Tibial nerve (tissue), 4 donors: ENCODE data around the gene ELP5. TPM values are rescaled to one million over a fixed set of nuclear protein-coding genes. Genes with fewer than 3 reads are reported as not detected.

Experiments used
- DNase-seq, 2 donors: peaks; one replicate each; pipeline ENCODE4 v3.0.0-alpha.2; 2019; ENCODE audit warnings: low spot score in 2 of 2
- H3K27ac ChIP-seq, 4 donors: fragments of 200-600 bp; sonication (generic) in 3 of 4; one replicate each; pipeline ENCODE4 v1.5.1; 2017 to 2019; ENCODE audit warnings: mild to moderate bottlenecking in 1 of 4
- H3K27me3 ChIP-seq, 2 donors: fragments of 200-600 bp; sonication (generic) in 1 of 2; one replicate each; pipeline versions ENCODE4 v1.5.1 to v1.6.0; 2017 to 2019
- H3K36me3 ChIP-seq, 3 donors: fragments of 200-600 bp; sonication (generic); one replicate each; pipeline ENCODE4 v1.5.1; 2018 to 2019
- H3K4me1 ChIP-seq, 4 donors: fragments of 200-600 bp; sonication (generic) in 3 of 4; one replicate each; pipeline ENCODE4 v1.5.1; 2017 to 2019
- H3K4me3 ChIP-seq, 4 donors: fragments of 200-600 bp; sonication (generic) in 3 of 4; one replicate each; pipeline ENCODE4 v1.5.1; 2017 to 2019; ENCODE audit warnings: mild to moderate bottlenecking in 1 of 4, moderate library complexity in 1 of 4
- H3K9me3 ChIP-seq, 4 donors: fragments of 200-600 bp; sonication (generic) in 3 of 4; one replicate each; pipeline ENCODE4 v1.5.1; 2017 to 2019
- EP300 ChIP-seq, 2 donors: sonication (generic); formaldehyde crosslinking; IDR thresholded peaks; one replicate each; pipeline ENCODE4 v1.6.1; 2017; ENCODE audit warnings: antibody characterized with exemption in 2 of 2, mild to moderate bottlenecking in 1 of 2
- POLR2A ChIP-seq, 2 donors: fragments of 450-650 bp; IDR thresholded peaks; one replicate each; pipeline ENCODE4 v1.6.1; 2017; ENCODE audit warnings: antibody characterized with exemption in 2 of 2, mild to moderate bottlenecking in 2 of 2, moderate library complexity in 2 of 2
- WGBS, 2 donors: methylation state at CpG; one replicate each; pipeline ENCODE4 v1.1.5; 2018; 5-methylcytosine and 5-hydroxymethylcytosine counted together
- total RNA-seq, 4 donors: library from RNA; depleted of rRNA; stranded (reverse); fragments of >200 nt; gene quantifications; one replicate each; pipeline ENCODE4 v1.1.0, GENCODE V29; 2016
- TF ChIP-seq, protein P1 (sequence below), 5 experiments: fragments of 200-600 bp in 3 of 5; fragments of 450-650 bp in 2 of 5; sonication (generic) in 3 of 5; IDR thresholded peaks; one replicate each; pipeline ENCODE4 v1.5.1; 2016 to 2019; ENCODE audit warnings: antibody characterized with exemption in 5 of 5, mild to moderate bottlenecking in 3 of 5, moderate library complexity in 2 of 5

The ELP5 gene
- total RNA-seq, 4 donors from 2014 or later = 21.9 to 28.7 (median 25.0) TPM

DNA sequence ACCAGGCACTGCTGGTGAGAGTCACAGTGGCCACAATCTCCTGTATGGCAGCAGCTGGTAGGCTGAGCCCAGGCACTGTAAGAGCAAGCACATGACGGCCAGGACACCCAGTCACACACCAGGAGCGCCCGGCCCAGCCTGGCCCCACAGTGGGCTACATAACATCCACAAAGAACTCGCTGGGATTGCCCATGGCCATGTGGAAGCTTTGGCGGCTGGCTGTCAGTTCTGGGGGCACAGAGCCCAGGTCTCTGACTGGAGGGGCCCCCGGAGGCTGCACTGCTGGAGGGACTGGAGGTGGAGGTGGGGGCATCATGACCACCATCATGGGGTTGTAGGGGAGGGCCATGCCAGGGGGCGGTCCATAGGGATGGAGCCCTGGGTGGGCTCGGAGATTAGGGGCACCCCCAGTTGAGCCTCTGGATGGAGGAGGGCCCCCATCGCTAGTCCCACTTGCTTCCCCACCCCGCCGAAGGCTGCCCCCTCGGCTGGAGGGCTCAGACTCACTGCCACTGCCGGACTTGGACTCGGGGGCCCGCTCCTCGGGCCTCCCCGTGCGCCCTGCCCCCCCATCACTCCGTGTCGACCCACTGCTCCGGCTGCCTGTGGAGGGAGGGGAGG is 26.2 kb upstream of the ELP5 start:
- Histone ChIP-seq H3K4me1 (peaks cover 0 to 14% (median 7%) of the 10 kb centered on the region in 4 donors), H3K36me3 (peaks cover 6 to 93% (median 32%) of the 10 kb centered on the region in 3 donors), H3K9me3 (no peaks in the 10 kb centered on the region), H3K27me3 (no peaks in the 10 kb centered on the region), H3K4me3 (no peak overlapping the region), H3K27ac (peak overlapping the region in 1 of 4 donors; percentile 55)
- TF ChIP-seq EP300 (IDR thresholded peaks at IDR 0.05) (no peak), POLR2A (IDR thresholded peaks at IDR 0.05) (no peak)
- TF ChIP-seq, protein P1, sequence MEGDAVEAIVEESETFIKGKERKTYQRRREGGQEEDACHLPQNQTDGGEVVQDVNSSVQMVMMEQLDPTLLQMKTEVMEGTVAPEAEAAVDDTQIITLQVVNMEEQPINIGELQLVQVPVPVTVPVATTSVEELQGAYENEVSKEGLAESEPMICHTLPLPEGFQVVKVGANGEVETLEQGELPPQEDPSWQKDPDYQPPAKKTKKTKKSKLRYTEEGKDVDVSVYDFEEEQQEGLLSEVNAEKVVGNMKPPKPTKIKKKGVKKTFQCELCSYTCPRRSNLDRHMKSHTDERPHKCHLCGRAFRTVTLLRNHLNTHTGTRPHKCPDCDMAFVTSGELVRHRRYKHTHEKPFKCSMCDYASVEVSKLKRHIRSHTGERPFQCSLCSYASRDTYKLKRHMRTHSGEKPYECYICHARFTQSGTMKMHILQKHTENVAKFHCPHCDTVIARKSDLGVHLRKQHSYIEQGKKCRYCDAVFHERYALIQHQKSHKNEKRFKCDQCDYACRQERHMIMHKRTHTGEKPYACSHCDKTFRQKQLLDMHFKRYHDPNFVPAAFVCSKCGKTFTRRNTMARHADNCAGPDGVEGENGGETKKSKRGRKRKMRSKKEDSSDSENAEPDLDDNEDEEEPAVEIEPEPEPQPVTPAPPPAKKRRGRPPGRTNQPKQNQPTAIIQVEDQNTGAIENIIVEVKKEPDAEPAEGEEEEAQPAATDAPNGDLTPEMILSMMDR (IDR thresholded peaks at IDR 0.05) = no peak
- 64 to 78% methylated on average over 10 to 20 of the region's 21 CpGs for WGBS, 2 donors
- no peak for DNase-seq

DNA sequence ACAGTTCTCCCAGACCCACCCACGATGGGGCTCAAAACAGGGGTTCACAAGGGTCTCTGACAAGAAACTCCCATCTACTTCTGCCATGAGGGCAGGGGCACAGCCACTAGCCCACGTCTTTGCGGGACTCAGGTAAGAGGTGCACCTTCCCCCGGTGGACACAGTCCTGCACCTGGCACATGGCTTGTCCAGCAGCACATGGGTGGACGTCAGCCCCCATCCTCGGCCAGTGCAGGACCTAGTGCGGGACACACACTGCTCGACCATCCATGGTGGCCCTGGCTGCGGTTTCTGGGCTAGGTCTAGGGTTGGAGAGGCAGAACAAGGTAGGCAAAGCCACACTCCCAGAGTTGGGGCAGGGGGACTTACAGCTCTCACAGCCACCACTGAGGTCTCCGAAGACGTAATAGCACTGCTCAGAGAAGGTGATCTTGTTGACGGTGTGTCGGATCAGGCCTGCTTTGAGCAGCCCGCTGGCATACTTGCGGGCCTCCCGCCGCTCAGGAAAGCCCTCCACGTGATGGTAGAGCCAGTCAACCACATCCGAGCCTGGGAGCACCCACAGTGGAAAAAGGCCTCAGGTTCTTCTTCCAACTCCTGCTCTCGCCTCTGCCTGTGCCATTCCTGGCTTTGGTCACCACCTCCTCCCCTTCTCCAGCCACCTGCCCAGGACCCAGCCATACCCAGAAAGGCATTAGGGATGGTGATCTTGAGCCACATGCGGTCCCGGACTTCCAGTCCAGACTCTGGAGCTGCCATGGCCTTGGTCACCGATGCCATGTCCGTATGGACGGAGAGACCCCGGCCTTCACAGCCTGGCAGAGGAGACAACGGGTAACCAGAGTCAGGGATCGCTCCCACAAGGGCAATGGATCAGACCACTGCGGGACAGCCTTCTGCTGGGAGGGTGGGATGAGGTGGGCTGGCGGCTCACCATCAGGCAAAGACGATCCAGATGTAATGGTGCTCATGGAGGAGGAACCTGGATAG is 25.0 kb upstream of the ELP5 start:
- H3K4me3 ChIP-seq = no peak overlapping the region
- TF ChIP-seq EP300 (IDR thresholded peaks at IDR 0.05) (no peak), POLR2A (IDR thresholded peaks at IDR 0.05) (no peak)
- TF ChIP-seq, protein P1 (IDR thresholded peaks at IDR 0.05) = no peak
- WGBS, 2 donors = 92 to 93% methylated on average over 25 to 29 of the region's 31 CpGs
- H3K27me3 ChIP-seq = no peaks in the 10 kb centered on the region
- no peak for DNase-seq
- peaks cover 6 to 89% (median 32%) of the 10 kb centered on the region in 3 donors for H3K36me3 ChIP-seq
- no peaks in the 10 kb centered on the region for H3K9me3 ChIP-seq
- peaks cover 0 to 13% (median under 1%) of the 10 kb centered on the region in 4 donors for H3K4me1 ChIP-seq
- peak overlapping the region in 1 of 4 donors; percentile 7 for H3K27ac ChIP-seq

DNA sequence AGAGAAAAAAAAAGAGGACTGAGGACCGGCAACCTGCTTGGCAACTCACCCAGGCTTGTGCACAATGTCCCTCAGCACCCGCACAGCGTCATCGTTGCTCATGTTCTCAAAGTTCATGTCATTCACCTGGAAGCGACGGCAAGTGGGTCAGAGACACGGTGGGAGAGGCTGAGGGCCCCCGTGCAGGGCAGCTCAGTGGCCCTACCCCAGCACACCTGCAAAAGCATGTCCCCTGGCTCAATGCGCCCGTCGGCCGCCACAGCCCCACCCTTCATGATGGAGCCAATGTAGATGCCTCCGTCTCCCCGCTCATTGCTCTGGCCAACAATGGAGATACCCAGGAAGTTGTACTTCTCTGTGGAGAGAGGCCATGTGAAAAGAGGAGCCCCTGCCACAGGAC is 23.1 kb upstream of the ELP5 start:
- Histone ChIP-seq H3K36me3 (peaks cover 2 to 70% (median 29%) of the 10 kb centered on the region in 3 donors), H3K4me3 (no peak overlapping the region), H3K4me1 (peaks cover 0 to 28% (median 13%) of the 10 kb centered on the region in 4 donors), H3K9me3 (no peaks in the 10 kb centered on the region), H3K27me3 (no peaks in the 10 kb centered on the region), H3K27ac (no peak overlapping the region)
- no peak for DNase-seq
- TF ChIP-seq POLR2A (IDR thresholded peaks at IDR 0.05) (no peak), EP300 (IDR thresholded peaks at IDR 0.05) (no peak)
- TF ChIP-seq, protein P1 (IDR thresholded peaks at IDR 0.05) = no peak
- 89 to 93% methylated on average over 14 of the region's 14 CpGs for WGBS, 2 donors

DNA sequence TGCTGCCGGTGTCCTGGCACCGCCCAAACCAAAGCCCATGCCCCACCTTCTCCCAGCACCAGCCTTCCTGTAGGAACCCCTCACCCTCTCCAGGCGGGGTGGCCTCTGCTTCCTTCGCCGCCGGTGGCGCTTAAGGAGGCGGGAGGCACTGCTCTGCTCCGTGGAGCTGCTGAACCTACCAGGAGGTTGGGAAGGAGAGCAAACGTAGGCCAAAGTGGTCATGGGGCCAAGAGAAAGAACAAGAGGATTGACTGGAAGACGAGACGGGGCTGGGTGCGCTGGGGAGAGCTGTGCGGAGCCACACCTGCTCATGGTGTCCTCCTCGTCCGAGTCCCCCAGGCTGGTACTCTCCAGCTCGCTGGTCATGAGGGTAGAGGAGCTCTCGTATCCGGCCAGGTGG is 22.5 kb upstream of the ELP5 start:
- no peak overlapping the region for H3K4me3 ChIP-seq
- peaks cover 0 to 28% (median 13%) of the 10 kb centered on the region in 4 donors for H3K4me1 ChIP-seq
- DNase-seq = no peak
- no peaks in the 10 kb centered on the region for H3K27me3 ChIP-seq
- H3K27ac ChIP-seq = no peak overlapping the region
- peaks cover 2 to 64% (median 24%) of the 10 kb centered on the region in 3 donors for H3K36me3 ChIP-seq
- WGBS, 2 donors = 89 to 91% methylated on average over 18 to 19 of the region's 19 CpGs
- TF ChIP-seq POLR2A (IDR thresholded peaks at IDR 0.05) (no peak), EP300 (IDR thresholded peaks at IDR 0.05) (no peak)
- TF ChIP-seq, protein P1 (IDR thresholded peaks at IDR 0.05) = no peak
- H3K9me3 ChIP-seq = no peaks in the 10 kb centered on the region
